Left lobe of liver (tissue), 2 donors: ENCODE results near the gene FRMPD4. TPM values are rescaled to one million over a fixed set of nuclear protein-coding genes. Genes with fewer than 3 reads are reported as not detected.

Experiments used
- ATAC-seq: fragments of 200-7000 bp; cut with Tn5 transposase; one replicate; pipeline ENCODE4 v1.9.1; 2020; ENCODE audit warnings: mild to moderate bottlenecking, moderate library complexity
- DNase-seq: peaks from one replicate; pipeline ENCODE4 v3.0.0-alpha.2; 2020; ENCODE audit warnings: low spot score
- total RNA-seq: library from RNA; stranded (reverse); gene quantifications from one replicate; pipeline ENCODE4 v1.2.1, GENCODE V29; 2021
- donor health status: DM: no; HTN: no; CAD: no; lungs with moderate emphysema.
- donor health status: DM: no; HTN: yes; CAD: no.

FRMPD4 gene
- total RNA-seq, 1 donor from 2014 or later, result not detected

GRCh38 chrX:12360383-12360782, 222.1 kb downstream of the FRMPD4 start:
- DNase-seq (no peak), ATAC-seq (no peak)

GRCh38 chrX:12360986-12361598, 222.8 kb downstream of the FRMPD4 start:
- no peak for ATAC-seq

GRCh38 chrX:12363216-12363615, 224.9 kb downstream of the FRMPD4 start:
- DNase-seq (no peak), ATAC-seq (no peak)

More at GRCh38 chrX:12360986-12361598, 222.8 kb downstream of the FRMPD4 start:
- DNase-seq, result no peak

- ATAC-seq, result no peak
These were observed 228.2 kb downstream of the FRMPD4 start for GRCh38 chrX:12366440-12366839.

GRCh38 chrX:12367254-12367653, 229.0 kb downstream of the FRMPD4 start:
- no peak for DNase-seq
- ATAC-seq, result no peak

More at GRCh38 chrX:12366440-12366839, 228.2 kb downstream of the FRMPD4 start:
- DNase-seq, result no peak

- DNase-seq, result no peak
- ATAC-seq, result no peak
These were observed 232.3 kb downstream of the FRMPD4 start for GRCh38 chrX:12370497-12370986.

- ATAC-seq, result no peak
- DNase-seq, result no peak
These were observed 233.8 kb downstream of the FRMPD4 start for GRCh38 chrX:12372111-12372510.

GRCh38 chrX:12374286-12374685, 236.0 kb downstream of the FRMPD4 start:
- DNase-seq (no peak), ATAC-seq (no peak)

- DNase-seq, result no peak
- ATAC-seq, result no peak
These were observed 240.0 kb downstream of the FRMPD4 start for GRCh38 chrX:12378253-12378652.

- ATAC-seq, result no peak
- no peak for DNase-seq
These were observed 240.4 kb downstream of the FRMPD4 start for GRCh38 chrX:12378706-12379105.

- ATAC-seq (no peak), DNase-seq (no peak)
These were observed 241.4 kb downstream of the FRMPD4 start for GRCh38 chrX:12379671-12380070.

GRCh38 chrX:12383196-12383595, 244.9 kb downstream of the FRMPD4 start:
- ATAC-seq (no peak), DNase-seq (no peak)

GRCh38 chrX:12390301-12390700, 252.0 kb downstream of the FRMPD4 start:
- no peak for DNase-seq
- ATAC-seq, result no peak

- DNase-seq, result no peak
- no peak for ATAC-seq
These were observed 258.3 kb downstream of the FRMPD4 start for GRCh38 chrX:12396584-12396983.

GRCh38 chrX:12400218-12400617, 261.9 kb downstream of the FRMPD4 start:
- ATAC-seq, result no peak
- DNase-seq, result no peak

GRCh38 chrX:12401252-12401651, 263.0 kb downstream of the FRMPD4 start:
- DNase-seq (no peak), ATAC-seq (no peak)

- no peak for ATAC-seq
- no peak for DNase-seq
These were observed 265.3 kb downstream of the FRMPD4 start for GRCh38 chrX:12403474-12404082.

- ATAC-seq (no peak), DNase-seq (no peak)
These were observed 267.0 kb downstream of the FRMPD4 start for GRCh38 chrX:12405306-12405705.

- DNase-seq, result no peak
- ATAC-seq, result no peak
These were observed 272.2 kb downstream of the FRMPD4 start for GRCh38 chrX:12410523-12410922.

GRCh38 chrX:12411831-12412230, 273.6 kb downstream of the FRMPD4 start:
- DNase-seq, result no peak
- no peak for ATAC-seq

- ATAC-seq (no peak), DNase-seq (no peak)
These were observed 274.3 kb downstream of the FRMPD4 start for GRCh38 chrX:12412561-12412960.

GRCh38 chrX:12419591-12419990, 281.3 kb downstream of the FRMPD4 start:
- ATAC-seq, result no peak

GRCh38 chrX:12421918-12422317, 283.6 kb downstream of the FRMPD4 start:
- no peak for ATAC-seq
- DNase-seq, result no peak

More at GRCh38 chrX:12419591-12419990, 281.3 kb downstream of the FRMPD4 start:
- DNase-seq, result no peak
